NCI-H345 treated with DMSO at 0.1 percent for 48 hours (cell line): Measurements from ENCODE around the gene RGS6.
A peak's percentile ranks its signal among the peaks of the same experiment; 100 is the strongest.

Source experiments
- DNase-seq: peaks from one replicate; lab custom pipeline; 2025; ENCODE audit not compliant: unreplicated experiment; lab: John Stamatoyannopoulos, UW

The RGS6 gene

DNA sequence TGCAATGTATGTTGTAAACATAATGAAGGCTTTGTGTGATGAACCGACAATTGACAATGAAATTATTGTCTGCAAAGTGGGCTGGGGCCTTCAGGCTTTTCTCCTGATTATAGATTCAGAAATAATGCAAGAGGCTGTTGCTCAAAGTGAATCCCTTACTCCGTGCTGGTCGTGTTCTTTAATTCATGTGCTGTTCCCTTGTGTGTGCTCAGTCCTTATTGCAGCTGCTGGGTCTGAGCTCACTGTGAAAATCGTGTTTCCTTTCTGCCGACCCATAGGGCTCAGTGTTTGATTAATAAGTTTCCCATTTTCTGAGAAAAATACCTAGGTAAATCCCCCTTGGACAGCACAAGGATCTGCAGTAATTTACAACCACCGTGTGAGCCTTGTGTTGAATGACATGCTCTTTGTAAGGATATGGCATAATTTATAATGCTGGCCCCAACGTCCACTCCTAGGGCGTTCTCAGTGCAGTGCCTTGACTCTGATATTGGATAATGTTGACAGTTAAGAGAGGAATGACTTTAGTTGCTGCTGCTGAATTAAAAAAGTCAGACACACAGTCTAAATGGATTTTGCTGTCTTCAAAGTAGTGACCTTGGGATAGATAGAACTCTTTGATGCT is 81.6 kb downstream of the RGS6 start:
- DNase-seq = no peak

DNA sequence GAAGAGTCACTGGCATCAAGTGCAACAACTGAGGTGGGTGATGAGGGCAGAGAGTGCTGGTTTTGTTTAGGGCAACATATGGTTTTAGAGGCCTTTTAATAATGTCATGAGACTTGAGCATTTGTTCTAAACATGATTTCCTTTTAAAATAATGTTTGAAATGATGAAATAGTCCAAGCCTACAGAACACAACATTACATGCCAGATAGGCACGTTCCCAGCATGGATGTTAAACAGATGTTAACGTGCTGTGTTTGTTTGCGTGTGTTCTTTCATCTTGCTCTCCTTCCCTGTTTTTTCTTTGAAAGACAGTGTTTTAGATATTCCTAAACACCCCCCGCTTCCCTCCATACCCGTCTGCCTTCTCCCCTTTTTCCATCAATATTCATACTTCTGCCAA is 82.3 kb downstream of the RGS6 start:
- DNase-seq = no peak

DNA sequence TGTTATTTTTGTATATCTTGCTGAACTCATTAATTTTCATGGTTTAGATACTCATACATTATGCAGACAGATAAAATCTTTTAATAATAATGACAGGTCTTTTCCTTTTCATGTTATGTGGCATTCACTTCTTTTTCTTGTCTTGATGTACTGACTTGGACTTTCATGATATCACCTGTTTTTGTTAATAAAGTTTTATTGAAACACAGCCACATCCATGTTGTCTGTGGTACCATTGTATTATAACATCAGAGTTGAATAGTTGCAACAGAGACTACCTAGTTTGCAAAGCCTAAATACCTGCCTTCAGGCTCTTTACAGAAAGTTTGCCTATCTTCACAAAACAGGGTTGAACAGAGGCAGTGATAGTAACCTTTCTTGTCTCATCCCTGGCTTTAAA is 85.1 kb downstream of the RGS6 start:
- no peak for DNase-seq

DNA sequence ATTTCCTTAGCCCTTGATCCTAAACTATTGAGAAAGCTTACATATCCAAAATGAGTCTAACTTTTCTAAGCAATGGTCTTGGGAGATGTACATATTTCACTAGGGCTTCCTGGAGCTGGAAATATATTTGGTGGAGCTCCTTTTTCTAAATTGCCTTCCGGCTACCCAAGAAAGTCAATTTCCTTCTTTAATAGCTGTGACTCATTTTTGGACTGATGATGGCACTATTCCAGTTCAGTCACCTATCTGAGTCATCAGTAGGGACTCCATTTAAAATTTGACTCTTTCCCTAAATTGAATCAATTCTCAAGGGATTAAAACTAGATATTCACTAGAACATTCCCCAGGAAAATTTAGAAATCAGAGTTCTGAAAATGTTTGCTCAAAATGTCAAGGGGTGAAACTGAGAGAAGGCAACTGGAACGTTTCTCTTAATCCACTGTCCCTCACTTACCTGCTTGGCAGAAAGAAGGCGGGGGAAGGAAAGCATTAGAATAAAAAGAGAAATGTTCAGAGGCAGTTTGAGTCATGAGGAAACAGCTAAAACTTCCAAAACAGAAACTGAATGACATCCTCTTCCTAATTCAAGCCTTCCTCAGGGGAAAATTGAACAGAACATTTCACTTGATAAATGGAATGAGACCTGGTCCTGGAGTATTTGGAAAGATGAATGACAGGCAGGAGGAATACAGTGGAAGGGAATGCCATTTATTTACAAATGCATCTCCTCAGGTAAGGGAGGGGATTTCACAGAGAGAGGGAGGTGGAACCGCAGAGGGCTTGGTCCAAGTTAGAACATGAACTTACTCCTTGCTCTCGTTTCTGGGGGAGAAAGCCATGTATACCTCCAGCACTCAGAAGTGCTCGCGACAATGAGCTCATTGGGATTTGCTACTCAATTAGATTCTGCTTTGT is 91.2 kb downstream of the RGS6 start:
- DNase-seq = no peak

DNA sequence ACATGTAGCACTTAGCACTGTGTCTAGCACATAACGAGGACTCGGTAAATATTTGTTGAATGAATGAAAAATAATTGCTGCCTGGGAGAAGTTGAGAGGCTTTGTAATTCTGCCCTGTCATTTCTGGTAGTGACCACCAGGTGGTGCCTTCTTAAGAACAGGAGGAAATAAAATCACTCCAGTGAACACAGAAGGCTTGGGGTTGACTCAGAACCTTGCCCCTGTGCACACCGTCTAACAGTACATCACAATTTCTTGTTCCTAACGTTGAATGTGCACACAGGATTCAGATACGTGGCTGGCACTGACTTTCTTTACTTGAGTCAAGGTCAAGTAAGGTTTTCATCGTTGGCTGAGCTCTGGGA is 91.8 kb downstream of the RGS6 start:
- peak; percentile 15 for DNase-seq

DNA sequence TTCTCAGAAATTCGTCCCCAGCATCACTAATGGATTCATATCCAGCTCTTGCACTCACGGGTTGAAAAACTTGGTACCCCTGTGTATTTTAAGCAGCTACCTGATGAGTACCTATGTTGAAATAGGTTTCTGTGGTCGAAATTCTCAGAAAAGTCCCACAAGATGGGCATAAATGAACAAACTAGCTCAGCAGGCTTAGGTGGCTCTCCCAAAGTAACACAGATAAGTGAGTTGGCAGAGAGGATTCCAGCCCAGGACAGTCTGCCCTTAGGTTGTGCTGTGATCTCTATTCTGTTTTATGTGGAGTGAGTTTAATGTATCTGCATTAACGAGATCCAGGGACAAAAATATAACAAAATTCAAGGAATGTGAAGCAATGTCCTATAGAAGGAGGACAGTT is 92.3 kb downstream of the RGS6 start:
- no peak for DNase-seq

DNA sequence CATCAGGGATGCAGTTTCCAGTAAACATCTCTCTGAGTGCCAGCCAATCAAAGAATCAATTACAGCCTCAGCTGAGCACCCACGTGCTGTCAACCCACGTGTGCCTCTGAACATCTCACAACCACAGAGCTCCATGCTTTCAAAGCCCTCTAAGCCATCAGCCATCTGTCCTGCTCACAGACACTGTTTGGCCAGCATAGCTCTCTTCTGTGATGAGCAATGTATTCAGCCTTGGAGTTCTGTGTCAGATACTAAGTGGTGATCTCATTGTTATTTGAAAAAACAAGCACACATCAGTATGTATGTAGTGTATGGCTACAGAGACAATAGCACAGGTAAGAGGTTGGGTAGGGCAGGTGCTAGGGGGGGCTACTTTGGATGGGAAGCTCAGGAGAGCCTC is 94.3 kb downstream of the RGS6 start:
- peak; percentile 27 for DNase-seq

DNA sequence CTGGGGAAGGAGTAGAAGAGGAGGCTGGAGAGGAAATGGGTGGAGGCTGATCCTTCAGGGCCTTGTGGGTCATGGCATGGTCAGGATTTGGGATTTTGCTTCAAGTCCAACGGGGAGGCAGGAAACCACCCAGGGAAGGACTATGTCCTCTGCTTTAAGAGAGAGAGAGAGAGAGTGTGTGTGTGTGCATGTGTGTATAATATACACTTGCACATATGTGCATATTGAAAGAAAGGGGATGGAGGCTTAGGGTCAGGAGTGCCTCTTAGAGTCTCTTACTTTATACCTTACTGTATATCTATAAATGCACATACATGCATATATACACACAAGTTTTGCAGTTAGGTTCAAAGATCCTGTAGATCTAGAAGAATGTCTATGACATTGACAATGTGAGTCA is 94.8 kb downstream of the RGS6 start:
- DNase-seq = no peak

DNA sequence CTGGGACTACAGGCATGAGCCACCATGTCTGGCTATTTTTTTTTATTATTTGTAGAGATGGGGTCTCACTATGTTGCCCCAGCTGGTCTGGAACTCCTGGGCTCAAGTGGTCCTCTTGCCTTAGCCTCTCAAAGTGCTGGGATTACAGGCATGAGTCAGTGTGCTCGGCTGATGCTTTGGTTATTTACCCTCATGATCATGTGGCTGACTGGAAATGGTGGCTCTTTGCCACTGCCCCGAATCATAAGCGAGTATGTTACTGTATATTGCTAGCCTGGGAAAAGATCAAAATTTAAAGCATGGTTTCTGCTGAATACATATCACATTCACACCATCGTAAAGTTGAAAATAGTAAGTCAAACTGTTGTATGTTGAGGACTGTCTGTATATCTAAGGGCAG is 101.1 kb downstream of the RGS6 start:
- no peak for DNase-seq

DNA sequence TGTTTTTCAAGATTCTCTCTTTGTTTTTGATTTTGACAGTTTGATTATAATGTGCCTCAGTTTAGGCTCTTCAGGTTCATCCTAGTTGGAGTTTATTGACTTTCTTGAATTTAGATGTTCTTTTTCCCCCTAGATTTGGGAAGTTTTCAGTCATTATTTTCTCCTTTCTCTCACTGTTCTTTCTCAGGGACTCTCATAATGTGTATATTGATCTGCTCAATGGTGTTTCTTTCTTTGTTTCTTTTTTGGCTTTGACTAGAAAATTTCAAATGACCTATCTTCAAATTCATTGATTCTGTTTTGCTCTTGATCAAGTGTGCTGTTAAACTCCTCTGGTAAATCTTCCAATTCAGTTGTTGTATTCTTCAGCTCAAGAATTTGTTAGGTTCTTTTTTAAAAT is 108.3 kb downstream of the RGS6 start:
- no peak for DNase-seq

DNA sequence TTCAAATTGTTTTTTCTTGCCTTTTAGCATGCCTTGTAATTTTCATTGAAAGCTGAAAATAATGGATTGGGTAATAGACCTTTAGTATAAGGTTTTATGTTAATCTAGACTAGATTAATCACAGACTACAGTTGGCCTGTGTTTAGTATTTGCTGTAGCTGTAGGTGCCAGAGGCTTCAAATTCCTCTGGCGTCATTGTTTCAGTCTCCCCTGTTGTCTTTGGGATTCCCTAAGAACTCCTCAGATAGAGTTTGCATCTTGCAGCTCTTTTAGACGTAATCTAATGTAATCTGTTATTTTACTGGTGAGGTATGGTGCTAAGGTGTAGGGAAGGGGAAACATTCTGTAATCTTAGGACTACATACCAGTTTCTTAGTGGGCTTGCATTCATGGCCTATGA is 113.0 kb downstream of the RGS6 start:
- no peak for DNase-seq

DNA sequence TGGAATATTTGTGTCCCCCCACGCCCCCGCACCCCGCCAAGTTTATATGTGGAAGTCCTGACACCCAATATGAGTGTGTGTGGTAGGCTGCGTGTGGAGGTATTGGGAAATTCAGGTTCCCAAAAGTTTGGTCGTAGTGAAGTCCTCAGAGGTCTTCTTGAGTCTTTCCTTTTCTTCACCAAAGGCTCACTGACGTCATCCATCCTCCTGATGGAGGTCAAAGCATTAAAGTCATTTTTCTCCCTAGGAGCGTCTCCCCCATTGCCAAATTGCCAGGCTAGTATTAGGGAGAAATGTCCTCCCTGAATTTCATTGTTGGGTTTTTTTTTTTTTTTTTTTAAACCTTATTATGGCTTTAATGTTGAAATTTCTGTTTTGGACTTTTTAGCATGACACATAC is 113.7 kb downstream of the RGS6 start:
- no peak for DNase-seq

DNA sequence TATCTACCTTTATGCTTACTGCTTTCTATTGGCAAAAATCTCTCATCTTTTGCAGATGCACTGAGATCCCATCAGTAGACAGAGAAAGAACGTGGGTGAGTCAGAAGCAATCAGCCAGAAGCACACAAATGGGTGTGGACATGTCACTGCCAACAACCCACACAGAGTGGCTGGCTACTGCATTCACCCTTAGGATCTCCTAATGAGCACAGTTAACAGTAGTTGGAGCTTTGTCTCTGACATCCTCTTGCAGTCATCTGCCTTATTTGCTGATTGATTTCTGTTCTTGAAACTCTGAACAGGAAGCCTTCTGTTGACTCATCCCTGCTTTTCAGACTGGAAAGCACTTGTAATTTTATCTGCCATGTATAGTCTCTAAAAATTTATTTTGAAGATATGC is 117.2 kb downstream of the RGS6 start:
- DNase-seq = peak; percentile 15

DNA sequence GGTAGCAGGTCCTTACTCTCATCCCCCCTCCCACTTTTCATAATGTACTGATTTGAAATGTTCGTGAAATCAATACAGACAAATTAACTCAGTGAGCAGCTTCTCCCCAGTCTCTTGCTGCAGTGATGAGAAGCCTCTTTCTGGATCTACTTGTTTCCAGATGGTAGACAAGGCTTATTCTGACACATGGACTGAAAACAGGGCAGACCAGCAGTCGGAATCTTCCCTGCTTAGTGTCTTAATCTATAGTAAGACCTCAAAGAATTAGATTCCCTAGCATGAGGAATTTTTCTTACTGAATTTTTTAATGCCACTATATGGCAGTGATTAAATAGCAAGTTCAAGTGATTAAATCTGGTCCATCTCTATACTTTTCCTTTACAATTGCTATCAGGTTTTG is 120.1 kb downstream of the RGS6 start:
- no peak for DNase-seq

DNA sequence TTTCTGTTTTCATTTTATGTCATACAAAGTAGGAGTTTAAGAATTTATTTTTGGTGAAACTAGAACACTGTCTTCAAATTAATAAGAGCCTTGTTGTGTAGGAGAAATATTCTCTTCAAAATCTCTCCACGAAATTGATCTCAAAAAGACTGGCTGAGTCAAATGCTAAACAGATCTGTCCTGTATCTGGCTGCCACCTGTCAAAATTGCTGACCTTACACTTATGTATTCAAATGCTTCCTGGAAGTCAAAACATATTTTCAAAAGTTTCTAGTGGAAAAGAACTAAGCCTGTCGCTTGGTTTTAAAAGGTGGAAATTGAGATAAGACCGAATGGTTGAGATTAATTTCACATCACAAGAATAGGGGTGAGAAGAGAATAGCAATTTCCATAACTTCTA is 121.4 kb downstream of the RGS6 start:
- DNase-seq = no peak

DNA sequence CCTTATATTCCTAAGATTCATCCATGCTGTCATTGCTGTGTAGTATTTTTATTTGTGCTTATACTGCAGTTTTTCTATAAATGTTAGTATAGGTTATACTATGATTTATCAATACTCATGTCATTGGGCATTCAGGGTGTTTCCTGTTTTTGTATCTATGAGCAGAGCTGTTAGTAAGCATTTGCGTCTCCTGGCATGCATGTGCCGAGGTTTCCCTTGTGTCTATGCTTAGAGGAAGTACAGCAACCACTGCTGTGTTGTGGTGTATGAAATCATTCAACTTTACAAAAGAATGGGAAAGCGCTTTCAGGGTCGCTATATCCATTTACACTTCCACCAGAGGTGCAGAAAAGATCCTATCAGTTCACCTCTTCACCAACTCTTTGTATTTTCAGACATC is 122.7 kb downstream of the RGS6 start:
- no peak for DNase-seq

DNA sequence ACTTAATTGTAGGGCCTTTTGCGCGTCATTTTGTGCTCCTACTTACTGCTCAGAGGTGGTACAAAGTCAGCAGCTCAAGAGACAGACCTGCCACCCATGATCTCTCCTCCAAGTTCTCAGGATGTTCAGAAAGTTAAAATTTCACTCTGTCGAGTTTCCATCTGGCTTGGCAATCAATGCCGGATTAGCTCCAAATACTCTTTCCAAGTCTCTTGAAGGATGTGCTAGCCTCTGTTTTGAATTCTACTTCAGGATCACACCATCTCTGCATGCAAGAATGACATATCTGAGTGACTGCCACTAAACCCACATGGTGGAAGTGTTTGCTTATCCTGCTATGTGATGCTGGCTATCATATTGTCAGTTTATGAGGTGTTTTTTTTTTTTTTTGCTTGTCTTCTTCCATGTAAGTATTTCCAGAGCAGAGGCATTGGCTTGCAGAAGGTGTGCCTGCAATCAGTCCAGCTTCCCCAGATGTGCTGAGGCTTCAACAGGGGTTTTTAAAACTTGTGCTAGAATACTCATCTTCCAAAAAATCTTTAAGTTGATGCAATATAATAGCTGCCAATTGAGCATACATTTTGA is 125.6 kb downstream of the RGS6 start:
- no peak for DNase-seq

DNA sequence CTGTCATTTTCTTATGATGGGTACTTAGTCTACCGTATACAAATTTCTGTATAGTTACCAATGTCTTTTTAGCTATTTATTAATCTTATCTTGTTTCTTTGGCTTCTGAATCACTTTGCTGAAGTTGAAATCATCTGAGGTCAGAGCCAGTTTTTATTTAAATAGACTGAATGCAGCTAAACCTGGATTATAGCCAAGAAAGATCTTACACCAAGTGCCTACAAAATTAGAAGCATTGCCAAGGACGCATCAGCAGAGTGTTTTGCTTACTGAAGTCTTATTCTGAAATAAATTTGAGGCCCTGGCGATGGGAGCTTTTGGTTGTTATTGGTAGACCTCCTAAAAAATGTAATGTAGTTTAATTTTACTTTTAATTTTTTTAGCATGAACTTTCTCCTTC is 128.2 kb downstream of the RGS6 start:
- DNase-seq = no peak

DNA sequence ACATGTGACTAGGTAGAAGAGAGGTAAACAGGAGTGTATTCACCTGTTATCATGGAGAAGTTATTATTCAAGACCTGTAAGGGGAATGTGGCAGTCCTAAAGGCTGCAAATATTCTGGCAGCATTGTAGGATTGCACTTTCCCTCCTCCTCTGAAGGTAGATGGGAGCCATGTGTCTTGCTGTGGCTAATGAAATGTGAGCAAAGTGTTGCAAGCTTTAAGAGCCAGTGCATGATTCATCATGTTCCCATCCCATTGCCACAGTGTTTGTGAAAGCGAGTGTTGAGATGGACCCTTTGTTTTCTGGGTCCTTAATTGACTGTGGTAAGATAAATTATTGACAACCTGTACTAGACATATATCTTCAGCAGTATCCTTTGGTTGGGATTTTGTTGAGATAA is 128.7 kb downstream of the RGS6 start:
- DNase-seq = no peak

DNA sequence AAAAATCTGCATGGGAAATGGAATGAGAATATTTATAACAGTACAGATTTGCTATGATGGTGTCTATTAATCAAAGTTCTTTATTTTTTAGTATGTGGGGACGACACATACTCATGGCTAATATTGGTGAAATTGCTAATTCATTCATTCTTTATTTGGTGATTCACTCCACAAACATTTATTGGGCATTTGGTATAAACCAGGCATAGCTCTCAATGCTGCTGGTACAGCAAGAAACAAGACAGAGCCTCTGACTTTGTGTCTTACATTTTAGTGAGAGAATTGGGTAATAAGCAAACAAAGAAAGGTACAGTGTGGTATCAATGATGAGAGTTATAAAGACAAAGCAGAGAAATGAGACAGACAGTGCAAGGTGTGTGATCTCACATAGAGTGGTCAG is 129.5 kb downstream of the RGS6 start:
- no peak for DNase-seq

DNA sequence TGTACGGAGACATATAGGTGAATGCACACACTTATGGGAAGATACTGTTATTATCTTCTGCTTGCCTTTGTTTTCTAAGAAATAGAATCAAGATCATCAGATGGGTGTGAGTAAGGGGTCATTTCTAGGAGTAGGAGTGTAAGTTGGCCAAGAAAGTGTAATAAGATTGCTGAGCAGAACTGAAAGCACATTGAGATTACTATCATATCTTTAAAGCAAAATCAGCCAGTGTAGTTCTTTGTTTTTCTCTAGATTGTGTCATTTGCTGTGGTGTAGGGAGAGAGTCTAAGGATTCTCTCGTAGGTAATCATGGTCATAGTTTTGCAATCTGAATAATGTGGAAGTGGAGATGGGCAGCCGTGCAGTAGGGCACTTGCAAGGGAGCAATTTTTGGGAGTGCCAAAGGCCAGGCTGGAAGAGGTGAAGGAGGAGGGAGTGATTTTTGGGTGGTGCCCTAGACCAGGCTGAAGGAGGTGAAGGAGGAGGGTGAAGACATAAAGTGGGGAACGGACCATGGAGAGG is 131.6 kb downstream of the RGS6 start:
- no peak for DNase-seq

DNA sequence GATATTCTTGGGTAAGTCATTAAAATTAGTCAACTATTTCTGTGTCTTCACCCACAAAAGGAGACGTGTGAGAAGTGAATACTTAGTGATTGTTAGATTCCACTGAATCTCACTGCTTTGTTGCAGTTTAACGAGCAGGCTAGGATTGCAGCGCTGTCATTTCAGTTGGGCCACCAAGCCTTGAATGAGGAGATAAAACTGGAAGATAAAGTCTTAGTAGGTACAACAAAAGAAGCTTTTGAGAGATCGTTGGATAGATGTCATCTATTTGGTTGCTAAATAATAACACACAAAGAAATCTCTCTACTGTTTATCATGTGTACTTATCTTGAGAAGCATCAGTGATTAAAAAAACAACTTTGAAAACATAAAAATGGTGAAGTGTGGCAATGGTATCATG is 132.3 kb downstream of the RGS6 start:
- DNase-seq = no peak
